ENCODE data around the gene XRCC1. TPM values are rescaled to one million over a fixed set of nuclear protein-coding genes. Genes with fewer than 3 reads are reported as not detected.

XRCC1 gene
- total and polyA plus RNA-seq, 2 of the 8 experiments (the other 6 are each of a cell fraction or from before 2014, with no cell fraction given), result 42.5 to 44.4 TPM

DNA sequence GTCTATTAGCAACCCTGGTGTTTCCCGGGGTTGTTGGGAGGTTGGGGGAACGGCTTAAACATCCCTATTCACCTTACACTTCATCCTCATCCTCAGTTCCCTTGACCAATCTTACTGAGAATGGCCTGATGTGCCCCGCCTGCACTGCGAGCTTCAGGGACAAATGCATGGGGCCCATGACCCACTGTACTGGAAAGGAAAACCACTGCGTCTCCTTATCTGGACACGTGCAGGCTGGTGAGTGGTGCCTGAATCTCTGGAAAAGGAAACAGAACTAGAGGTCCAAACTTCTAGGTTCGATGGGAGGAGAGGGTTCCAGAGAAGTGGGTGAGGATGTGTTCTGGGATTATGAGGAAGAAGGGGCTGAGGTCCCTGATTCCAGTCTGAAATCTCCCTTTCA lies 6.1 kb upstream of the XRCC1 start:
- no peak for FAIRE-seq
- Histone ChIP-seq H3K14ac (ENCODE audit: insufficient read length) (no peak overlapping the region), H2AFZ (ENCODE audit: low read length) (0 out of 2 replicates have a peak overlapping the region, but pooled peaks have one; percentile 23), H3K27me3 (replicated peaks in 1 of 4; ENCODE audit: control insufficient read depth in 3 of 4, extremely low read depth in 1 of 4, insufficient read depth in 3 of 4, low read length in 3 of 4) (no peaks in the 10 kb centered on the region), H3K9ac (replicated peaks in 1 of 4; ENCODE audit: extremely low read depth in 1 of 4, low read depth in 3 of 4, low read length in 3 of 4) (no peak overlapping the region; a peak in 1 of 7 replicates), H3K4me3 (ENCODE audit: extremely low read depth in 1 of 4, insufficient read depth in 2 of 4, low read depth in 3 of 4, low read length in 4 of 4) (peak overlapping the region in 1 of 4 experiments; percentile 89; a peak in 2 of 8 replicates), H4K91ac (replicated peaks; ENCODE audit: insufficient read length, low read length) (no peak overlapping the region), H2BK5ac (ENCODE audit: low read depth, low read length) (peak overlapping the region; percentile 83; the same call in 1 of the 2 replicates), H3K4me2 (ENCODE audit: insufficient read depth in 1 of 2, low read depth in 2 of 2, low read length in 2 of 2) (peak overlapping the region; percentile 64 to 98), H3K79me2 (ENCODE audit: control insufficient read depth in 1 of 2, insufficient read depth in 2 of 2, low read length in 2 of 2) (no peaks in the 10 kb centered on the region), H4K5ac (ENCODE audit: insufficient read length, low read depth, low read length) (no peak overlapping the region), H3K23me2 (ENCODE audit: low read depth, low read length) (peaks cover 16% of the 10 kb centered on the region), H3K4me1 (replicated peaks in 1 of 4; ENCODE audit: control insufficient read depth in 3 of 4, insufficient read depth in 4 of 4, low read length in 3 of 4) (peaks cover 0 to 11% (median 5%) of the 10 kb centered on the region in 4 experiments; a peak in 6 of 7 replicates), H3K9me3 (ENCODE audit: insufficient read depth in 2 of 2, low read depth in 1 of 2, low read length in 1 of 2) (no peaks in the 10 kb centered on the region), H2BK120ac (replicated peaks; ENCODE audit: low read depth, low read length) (no peak overlapping the region), H3K27ac (ENCODE audit: low read depth, low read length) (no peak overlapping the region), H3K79me1 (ENCODE audit: low read depth, low read length) (peaks cover 5% of the 10 kb centered on the region; the same call in 1 of the 2 replicates), H3K56ac (replicated peaks; ENCODE audit: insufficient read length, low read depth, low read length) (no peak overlapping the region), H3K4ac (replicated peaks; ENCODE audit: insufficient read length, low read depth, low read length) (no peak overlapping the region), H4K20me1 (replicated peaks in 1 of 2; ENCODE audit: control insufficient read depth in 1 of 2, insufficient read depth in 2 of 2, low read length in 2 of 2) (peaks cover 0 to 4% of the 10 kb centered on the region in 2 experiments), H2AK5ac (ENCODE audit: low read depth, low read length) (0 out of 2 replicates have a peak overlapping the region, but pooled peaks have one; percentile 67), H3K23ac (ENCODE audit: insufficient read length) (no peak overlapping the region), H2BK15ac (ENCODE audit: low read length) (0 out of 2 replicates have a peak overlapping the region, but pooled peaks have one; percentile 48), H3K36me3 (ENCODE audit: control insufficient read depth in 2 of 4, insufficient read depth in 4 of 4, low read length in 3 of 4) (peaks cover 0 to under 1% (median 0%) of the 10 kb centered on the region in 4 experiments; a peak in 2 of 8 replicates), H2BK12ac (ENCODE audit: low read depth, low read length) (no peak overlapping the region), H2BK20ac (ENCODE audit: low read length) (no peak overlapping the region), H4K8ac (ENCODE audit: extremely low read depth, insufficient read depth, low read length) (no peak overlapping the region), H3K18ac (ENCODE audit: extremely low read depth, low read length) (no peak overlapping the region)
- no peak for DNase-seq (ENCODE audit: low read depth in 1 of 2, low spot score in 2 of 2)
- POLR2A ChIA-PET (ENCODE audit: partially characterized antibody), result interaction anchor here (0.7 to 3.6 kb wide), 6 partner anchors 8 to 53 kb away, joined by 4 to 22 read pairs (median 8); partner anchors contain the start of gene ZNF575
- WGBS, 2 experiments (ENCODE audit: extremely low coverage in 1 of 2, insufficient coverage in 1 of 2, insufficient read length in 1 of 2, insufficient replicate concordance in 2 of 2, low coverage in 1 of 2, low lambda C conversion rate in 2 of 2, missing lambda C conversion rate in 1 of 2), result 82% methylated on average over 7 of the region's 7 CpGs; no CpG with 5 or more reads in 1 of the 2 experiments
- CTCF ChIA-PET (ENCODE audit: partially characterized antibody), result interaction anchor here (1.2 to 6.9 kb wide), 3 partner anchors 9 to 26 kb away, joined by 3 to 45 read pairs (median 7); partner anchors contain the start of gene IRGQ
- TF ChIP-seq KDM5A (IDR thresholded peaks at IDR 0.05; ENCODE audit: low read length), result no peak
- TF ChIP-seq SRF (IDR thresholded peaks at IDR 0.05; ENCODE audit: low read depth, low read length), result no peak
- TF ChIP-seq, protein P1, sequence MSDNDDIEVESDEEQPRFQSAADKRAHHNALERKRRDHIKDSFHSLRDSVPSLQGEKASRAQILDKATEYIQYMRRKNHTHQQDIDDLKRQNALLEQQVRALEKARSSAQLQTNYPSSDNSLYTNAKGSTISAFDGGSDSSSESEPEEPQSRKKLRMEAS (IDR thresholded peaks at IDR 0.05), result no peak
- TF ChIP-seq CHD2 (IDR thresholded peaks at IDR 0.05; ENCODE audit: low read length), result no peak
- TF ChIP-seq TAF1 (IDR thresholded peaks at IDR 0.05; ENCODE audit: low read depth, low read length), result no peak
- TF ChIP-seq EP300 (IDR thresholded peaks at IDR 0.05; ENCODE audit: borderline replicate concordance in 1 of 2, low read depth in 2 of 2, low read length in 2 of 2), result no peak
- no peak for TF ChIP-seq SAP30 (IDR thresholded peaks at IDR 0.05; ENCODE audit: insufficient read depth, insufficient replicate concordance, low read length)
- no peak for TF ChIP-seq EGR1 (IDR thresholded peaks at IDR 0.05; ENCODE audit: borderline replicate concordance, low read depth, low read length)
